Activated B cell treated with CpG ODN at 0.5 μM for 24 hours (primary cell): Measurements from ENCODE around the gene ABHD12. TPM values are rescaled to one million over a fixed set of nuclear protein-coding genes. Genes with fewer than 3 reads are reported as not detected.

Experiments used
- ATAC-seq: fragments of 200-7000 bp; cut with Tn5 transposase; one replicate; pipeline ENCODE4 v1.10.0; 2021; ENCODE audit warnings: low read depth, mild to moderate bottlenecking, moderate library complexity
- CTCF ChIA-PET: fragments of 350-600 bp; sonication (Branson Sonifier 250); formaldehyde crosslinking; loops from one replicate; lab custom pipeline; 2021; ENCODE audit warnings: antibody characterized with exemption; lab: Charles Lee
- POLR2A ChIA-PET: fragments of 350-600 bp; sonication (Branson Sonifier 250); formaldehyde crosslinking; loops from one replicate; lab custom pipeline; 2021; ENCODE audit warnings: antibody characterized with exemption; lab: Charles Lee
- DNase-seq: peaks from one replicate; pipeline ENCODE4 v3.0.0; 2022
- H3K27ac Mint-ChIP-seq: one replicate; pipeline ENCODE4 v1.8.0; 2020; ENCODE audit warnings: mixed read lengths
- H3K27me3 Mint-ChIP-seq: one replicate; pipeline ENCODE4 v1.8.0; 2021; ENCODE audit warnings: mixed read lengths
- H3K36me3 Mint-ChIP-seq: one replicate; pipeline ENCODE4 v1.8.0; 2021; ENCODE audit warnings: low read depth, mixed read lengths
- H3K4me1 Mint-ChIP-seq: one replicate; pipeline ENCODE4 v1.8.0; 2021; ENCODE audit warnings: mixed read lengths
- H3K4me3 Mint-ChIP-seq: one replicate; pipeline ENCODE4 v1.8.0; 2020; ENCODE audit warnings: mild to moderate bottlenecking, mixed read lengths
- H3K9me3 Mint-ChIP-seq: one replicate; pipeline ENCODE4 v1.8.0; 2020; ENCODE audit warnings: mixed read lengths
- CTCF ChIP-seq: fragments of 200-600 bp; IDR thresholded peaks from one replicate; pipeline ENCODE4 v1.8.0; 2022; ENCODE audit warnings: antibody characterized with exemption, mild to moderate bottlenecking
- intact Hi-C: fragments of 100-400 bp; cut with micrococcal nuclease; formaldehyde crosslinking; loops from one replicate; pipeline ENCODE4 v1.15.1; 2024
- total RNA-seq: library from RNA; stranded (reverse); gene quantifications from 2 replicates; pipeline ENCODE4 v1.2.3, GENCODE V29; 2022

The ABHD12 gene
- total RNA-seq, 1 donor from 2014 or later = 16.3 TPM

GRCh38 chr20:25382704-25383370, 7.8 kb downstream of the ABHD12 start:
- POLR2A ChIA-PET = no interaction called here
- H3K9me3 Mint-ChIP-seq = no peaks in the 10 kb centered on the region
- no peaks in the 10 kb centered on the region for H3K27me3 Mint-ChIP-seq
- intact Hi-C loops = no loop called here
- H3K4me3 Mint-ChIP-seq = no peak overlapping the region
- no peak overlapping the region for H3K27ac Mint-ChIP-seq
- peaks cover 6% of the 10 kb centered on the region for H3K36me3 Mint-ChIP-seq
- CTCF ChIA-PET = no interaction called here
- H3K4me1 Mint-ChIP-seq = peaks cover 6% of the 10 kb centered on the region
- DNase-seq (no peak), ATAC-seq (no peak)
- no peak for TF ChIP-seq CTCF

GRCh38 chr20:25380945-25381614, 9.6 kb downstream of the ABHD12 start:
- ChIA-PET CTCF (no interaction called here), POLR2A (interaction anchor here (0.6 kb wide), 1 partner anchor 10 kb away, joined by 5 read pairs; the partner anchor contains the start of gene ABHD12)
- DNase-seq = no peak
- no peak for TF ChIP-seq CTCF
- Mint-ChIP-seq H3K27me3 (no peaks in the 10 kb centered on the region), H3K4me1 (peaks cover 6% of the 10 kb centered on the region), H3K9me3 (no peaks in the 10 kb centered on the region), H3K27ac (no peak overlapping the region), H3K36me3 (peaks cover 6% of the 10 kb centered on the region), H3K4me3 (no peak overlapping the region)
- intact Hi-C loops = no loop called here
- no peak for ATAC-seq

GRCh38 chr20:25378884-25379733, 11.5 kb downstream of the ABHD12 start:
- DNase-seq (no peak), ATAC-seq (no peak)
- intact Hi-C loops = loop anchor here (2.0 kb wide), 1 partner anchor 14 kb away; no protein-coding TSS in a partner anchor
- POLR2A ChIA-PET = no interaction called here
- H3K36me3 Mint-ChIP-seq = peaks cover 4% of the 10 kb centered on the region
- CTCF ChIA-PET = no interaction called here
- TF ChIP-seq CTCF = no peak
- no peaks in the 10 kb centered on the region for H3K27me3 Mint-ChIP-seq
- no peaks in the 10 kb centered on the region for H3K9me3 Mint-ChIP-seq
- no peak overlapping the region for H3K4me3 Mint-ChIP-seq
- H3K4me1 Mint-ChIP-seq = peaks cover 8% of the 10 kb centered on the region
- no peak overlapping the region for H3K27ac Mint-ChIP-seq

GRCh38 chr20:25378189-25378883, 12.3 kb downstream of the ABHD12 start:
- Mint-ChIP-seq H3K27me3 (no peaks in the 10 kb centered on the region), H3K27ac (no peak overlapping the region), H3K9me3 (no peaks in the 10 kb centered on the region), H3K4me3 (no peak overlapping the region), H3K36me3 (peaks cover 5% of the 10 kb centered on the region), H3K4me1 (peaks cover 8% of the 10 kb centered on the region)
- DNase-seq (no peak), ATAC-seq (no peak)
- intact Hi-C loops = loop anchor here (2.0 kb wide), 1 partner anchor 14 kb away; no protein-coding TSS in a partner anchor
- POLR2A ChIA-PET = interaction anchor here (0.6 kb wide), 1 partner anchor 247 kb away, joined by 3 read pairs; no protein-coding TSS in a partner anchor
- CTCF ChIA-PET = no interaction called here
- TF ChIP-seq CTCF = no peak
